Endodermal cell (in vitro differentiated cells): ENCODE data around the gene PANK1. TPM values are rescaled to one million over a fixed set of nuclear protein-coding genes. Genes with fewer than 3 reads are reported as not detected.

Experiments
- DNase-seq: peaks from one replicate; pipeline ENCODE4 v3.0.0-alpha.2; 2017
- H3K27ac ChIP-seq: 2 replicates; pipeline ENCODE4 v1.5.1; 2013; ENCODE audit warnings: mild to moderate bottlenecking, low read depth, low read length, moderate library complexity
- H3K27me3 ChIP-seq: 2 replicates; pipeline ENCODE4 v1.6.1; 2013; ENCODE audit warnings: mild to moderate bottlenecking, low read length, moderate library complexity; ENCODE audit not compliant: insufficient read depth, control insufficient read depth, poor library complexity, severe bottlenecking
- H3K36me3 ChIP-seq: 2 replicates; pipeline ENCODE4 v1.7.0; 2013; ENCODE audit warnings: mild to moderate bottlenecking, low read length, moderate library complexity; ENCODE audit not compliant: control insufficient read depth, insufficient read depth
- H3K4me1 ChIP-seq: one replicate; pipeline ENCODE4 v1.7.0; 2013; ENCODE audit warnings: low read length; ENCODE audit not compliant: control insufficient read depth, insufficient read depth
- H3K4me3 ChIP-seq: 2 replicates; pipeline ENCODE4 v1.5.1; 2013; ENCODE audit warnings: mild to moderate bottlenecking, low read length, moderate library complexity
- H3K9ac ChIP-seq: 2 replicates; pipeline ENCODE4 v1.6.1; 2013; ENCODE audit warnings: mild to moderate bottlenecking, low read length, moderate library complexity; ENCODE audit not compliant: poor library complexity, severe bottlenecking; ENCODE audit errors: extremely low read depth
- H3K9me3 ChIP-seq: 2 replicates; pipeline ENCODE4 v1.6.1; 2013; ENCODE audit warnings: mild to moderate bottlenecking, low read length, moderate library complexity; ENCODE audit not compliant: control insufficient read depth
- H3K27ac Mint-ChIP-seq: 2 replicates; pipeline ENCODE4 v1.8.0; 2020; ENCODE audit warnings: mixed read lengths
- H3K27me3 Mint-ChIP-seq: 2 replicates; pipeline ENCODE4 v1.8.0; 2021; ENCODE audit warnings: mild to moderate bottlenecking, mixed read lengths; ENCODE audit not compliant: insufficient read depth
- H3K36me3 Mint-ChIP-seq: 2 replicates; pipeline ENCODE4 v1.8.0; 2020; ENCODE audit warnings: low read depth, mixed read lengths
- H3K4me1 Mint-ChIP-seq: 2 replicates; pipeline ENCODE4 v1.8.0; 2020; ENCODE audit warnings: mixed read lengths
- H3K4me3 Mint-ChIP-seq: 2 replicates; pipeline ENCODE4 v1.8.0; 2020; ENCODE audit warnings: mild to moderate bottlenecking, moderate library complexity, mixed read lengths
- H3K9me3 Mint-ChIP-seq: 2 replicates; pipeline ENCODE4 v1.8.0; 2020; ENCODE audit warnings: mild to moderate bottlenecking, mixed read lengths
- CTCF ChIP-seq: fragments of 200-600 bp; sonication (generic); conservative IDR thresholded peaks from 2 replicates; pipeline ENCODE4 v1.5.0; 2021; ENCODE audit warnings: antibody characterized with exemption, mild to moderate bottlenecking
- WGBS, 2 experiments: methylation state at CpG; one replicate each; pipeline versions ENCODE4 v1.1.5 to v1.1.7; 2013; ENCODE audit warnings: missing lambda C conversion rate in 2 of 2, mixed read lengths in 1 of 2; ENCODE audit not compliant: insufficient coverage in 1 of 2, insufficient read length in 1 of 2; 5-methylcytosine and 5-hydroxymethylcytosine counted together
- total RNA-seq, 2 donors: library from RNA; stranded (reverse); fragmentation: NEBNext Ultra II Directional in 1 of 2; extraction: Animal tissue kit (Norgen Biotek cat#: 25700) in 1 of 2; gene quantifications; 2 replicates in 1 of 2; 3 replicates in 1 of 2; pipeline ENCODE4 v1.2.1, GENCODE V29; 2021

The PANK1 gene
- total RNA-seq, 2 donors from 2014 or later, result 23.4 to 28.8 TPM

GRCh38 chr10:89613582-89613981 lies 31.5 kb downstream of the PANK1 start:
- Histone ChIP-seq H3K27ac (no peak overlapping the region), H3K4me3 (no peak overlapping the region), H3K27me3 (no peaks in the 10 kb centered on the region), H3K36me3 (peaks cover 33% of the 10 kb centered on the region), H3K9me3 (peaks cover 2% of the 10 kb centered on the region), H3K4me1 (no peaks in the 10 kb centered on the region), H3K9ac (no peak overlapping the region)
- Mint-ChIP-seq H3K27me3 (no peaks in the 10 kb centered on the region), H3K9me3 (peaks cover 7% of the 10 kb centered on the region), H3K27ac (no peak overlapping the region), H3K4me1 (peaks cover 20% of the 10 kb centered on the region), H3K36me3 (peaks cover 44% of the 10 kb centered on the region), H3K4me3 (no peak overlapping the region)
- no peak for DNase-seq
- TF ChIP-seq CTCF, result no peak
- WGBS, 2 experiments, result 79 to 93% methylated on average over 2 to 3 of the region's 3 CpGs

- no peaks in the 10 kb centered on the region for H3K4me1 ChIP-seq
- no peak for TF ChIP-seq CTCF
- no peaks in the 10 kb centered on the region for H3K27me3 ChIP-seq
- Mint-ChIP-seq H3K4me1 (peaks cover 17% of the 10 kb centered on the region), H3K27me3 (no peaks in the 10 kb centered on the region), H3K4me3 (no peak overlapping the region), H3K27ac (no peak overlapping the region), H3K36me3 (peaks cover 53% of the 10 kb centered on the region), H3K9me3 (peaks cover 1% of the 10 kb centered on the region)
- H3K9ac ChIP-seq, result no peak overlapping the region
- no peaks in the 10 kb centered on the region for H3K9me3 ChIP-seq
- 95% methylated on average over 4 of the region's 4 CpGs; no CpG with 5 or more reads in 1 of the 2 experiments for WGBS, 2 experiments
- peaks cover 34% of the 10 kb centered on the region for H3K36me3 ChIP-seq
- no peak overlapping the region for H3K4me3 ChIP-seq
- no peak for DNase-seq
- no peak overlapping the region for H3K27ac ChIP-seq
Observed at GRCh38 chr10:89611282-89611681, 33.8 kb downstream of the PANK1 start.

DNA sequence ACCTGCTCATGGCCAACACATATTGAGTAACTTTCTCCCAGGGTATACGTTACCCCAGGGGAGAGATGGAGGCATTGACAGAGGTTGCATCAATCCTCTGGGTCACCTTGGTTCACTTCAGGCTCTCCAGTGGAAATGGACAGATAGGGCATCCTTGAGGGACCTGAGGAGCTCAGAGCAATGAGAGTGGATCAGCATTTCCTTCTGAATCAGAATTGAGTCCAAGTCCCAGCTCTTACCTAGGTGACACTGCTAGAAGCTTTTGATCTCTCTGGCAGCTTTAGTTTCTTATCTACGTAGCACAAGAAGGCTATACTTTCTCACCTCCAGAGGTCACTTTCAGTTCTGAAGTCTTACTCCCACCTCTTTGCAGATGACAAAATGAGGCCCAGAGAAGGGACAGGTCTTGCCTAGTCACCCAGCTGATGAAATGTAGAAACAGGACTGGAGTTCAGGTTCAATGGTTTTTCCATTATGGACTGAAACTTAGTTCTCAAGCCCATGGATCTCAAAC lies 35.2 kb downstream of the PANK1 start:
- Histone ChIP-seq H3K9me3 (no peaks in the 10 kb centered on the region), H3K27me3 (no peaks in the 10 kb centered on the region), H3K9ac (no peak overlapping the region), H3K4me1 (no peaks in the 10 kb centered on the region), H3K27ac (no peak overlapping the region), H3K36me3 (peaks cover 40% of the 10 kb centered on the region), H3K4me3 (no peak overlapping the region)
- peak; percentile 18 for TF ChIP-seq CTCF
- no peaks in the 10 kb centered on the region for H3K27me3 Mint-ChIP-seq
- H3K36me3 Mint-ChIP-seq, result peaks cover 60% of the 10 kb centered on the region
- WGBS, 2 experiments, result 41% methylated on average over 2 of the region's 2 CpGs; no CpG with 5 or more reads in 1 of the 2 experiments
- peaks cover 17% of the 10 kb centered on the region for H3K4me1 Mint-ChIP-seq
- DNase-seq, result no peak
- no peak overlapping the region for H3K4me3 Mint-ChIP-seq
- no peak overlapping the region for H3K27ac Mint-ChIP-seq
- H3K9me3 Mint-ChIP-seq, result peaks cover 1% of the 10 kb centered on the region
